Mucosa of descending colon (tissue), 3 donors: ENCODE results near the gene ZFP69B. TPM values are rescaled to one million over a fixed set of nuclear protein-coding genes. Genes with fewer than 3 reads are reported as not detected.

Experiments
- ATAC-seq: fragments of 200-7000 bp; cut with Tn5 transposase; one replicate; pipeline ENCODE4 v1.9.1; 2020; ENCODE audit warnings: mild to moderate bottlenecking, moderate library complexity
- DNase-seq, 3 donors: peaks; one replicate each; pipeline ENCODE4 v3.0.0-alpha.2; 2020
- H3K36me3 ChIP-seq: fragments of 200-600 bp; one replicate; pipeline ENCODE4 v1.8.0; 2021; ENCODE audit warnings: low read depth, mild to moderate bottlenecking
- H3K4me1 ChIP-seq: fragments of 200-600 bp; one replicate; pipeline ENCODE4 v1.8.0; 2021; ENCODE audit warnings: low read depth, mild to moderate bottlenecking
- H3K4me3 ChIP-seq: fragments of 200-600 bp; one replicate; pipeline ENCODE4 v1.8.0; 2021; ENCODE audit warnings: mild to moderate bottlenecking
- H3K9me3 ChIP-seq: fragments of 200-600 bp; one replicate; pipeline ENCODE4 v1.8.0; 2021; ENCODE audit warnings: mild to moderate bottlenecking
- intact Hi-C, 2 donors: fragments of 100-400 bp; cut with DNase I in 1 of 2; cut with micrococcal nuclease in 1 of 2; formaldehyde crosslinking; loops; one replicate each; pipeline versions ENCODE4 v1.11.0 to v1.11.1; 2022; cut with DNase I, micrococcal nuclease
- total RNA-seq, 3 donors: library from RNA; stranded (reverse); fragmentation: NEBNext Ultra II Directional in 2 of 3; extraction: Animal tissue kit (Norgen Biotek cat#: 25700) in 2 of 3; gene quantifications; one replicate each; pipeline versions ENCODE4 v1.2.1 to v1.2.4, GENCODE V29; 2021 to 2023
- TF ChIP-seq, protein P1 (sequence below): fragments of 200-600 bp; IDR thresholded peaks from one replicate; pipeline ENCODE4 v1.8.0; 2022; ENCODE audit warnings: antibody characterized with exemption, mild to moderate bottlenecking
- donor health status: DM: no; HTN: no; CAD: no; lungs with moderate emphysema.
- donor health status: DM: no; HTN: no; CAD: no.
- donor health status: DM: no; HTN: yes; CAD: no.

Gene ZFP69B
- total RNA-seq, 3 donors from 2014 or later: 1.4 to 2.1 (median 2.1) TPM

DNA sequence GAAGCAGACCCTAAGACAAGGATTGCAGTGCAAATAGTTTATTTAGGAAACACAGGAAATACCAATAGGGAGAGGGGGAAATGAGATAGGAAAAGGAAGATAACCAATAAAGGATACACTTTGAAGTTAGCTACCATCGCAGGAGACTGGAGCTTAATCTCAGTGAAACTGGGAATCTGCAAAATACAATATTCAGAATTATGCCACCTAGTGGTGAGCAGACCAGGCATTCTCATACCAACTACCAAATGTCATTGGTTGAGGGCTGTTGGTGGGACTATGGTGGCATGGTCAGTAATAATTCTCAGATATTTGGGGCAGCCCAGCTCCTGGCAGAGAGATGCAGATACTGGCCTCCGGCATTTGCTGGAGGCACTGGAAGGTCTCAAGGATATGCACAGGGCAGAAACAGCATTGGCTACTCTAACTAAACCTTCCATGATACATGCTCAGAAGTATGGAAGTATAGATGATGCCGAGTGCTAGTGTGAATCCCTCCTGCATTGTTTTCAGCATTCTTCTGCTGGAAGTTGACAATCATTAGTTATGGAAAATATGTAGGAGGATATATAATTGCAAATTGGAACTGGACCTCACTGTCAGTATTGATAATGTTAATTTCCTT lies 11.8 kb upstream of the ZFP69B start:
- H3K4me3 ChIP-seq: no peak overlapping the region
- H3K36me3 ChIP-seq: no peaks in the 10 kb centered on the region
- intact Hi-C loops: no loop called here
- no peaks in the 10 kb centered on the region for H3K4me1 ChIP-seq
- DNase-seq (peak in 1 of 3 donors; percentile 39), ATAC-seq (peak; percentile 54)
- TF ChIP-seq, protein P1, sequence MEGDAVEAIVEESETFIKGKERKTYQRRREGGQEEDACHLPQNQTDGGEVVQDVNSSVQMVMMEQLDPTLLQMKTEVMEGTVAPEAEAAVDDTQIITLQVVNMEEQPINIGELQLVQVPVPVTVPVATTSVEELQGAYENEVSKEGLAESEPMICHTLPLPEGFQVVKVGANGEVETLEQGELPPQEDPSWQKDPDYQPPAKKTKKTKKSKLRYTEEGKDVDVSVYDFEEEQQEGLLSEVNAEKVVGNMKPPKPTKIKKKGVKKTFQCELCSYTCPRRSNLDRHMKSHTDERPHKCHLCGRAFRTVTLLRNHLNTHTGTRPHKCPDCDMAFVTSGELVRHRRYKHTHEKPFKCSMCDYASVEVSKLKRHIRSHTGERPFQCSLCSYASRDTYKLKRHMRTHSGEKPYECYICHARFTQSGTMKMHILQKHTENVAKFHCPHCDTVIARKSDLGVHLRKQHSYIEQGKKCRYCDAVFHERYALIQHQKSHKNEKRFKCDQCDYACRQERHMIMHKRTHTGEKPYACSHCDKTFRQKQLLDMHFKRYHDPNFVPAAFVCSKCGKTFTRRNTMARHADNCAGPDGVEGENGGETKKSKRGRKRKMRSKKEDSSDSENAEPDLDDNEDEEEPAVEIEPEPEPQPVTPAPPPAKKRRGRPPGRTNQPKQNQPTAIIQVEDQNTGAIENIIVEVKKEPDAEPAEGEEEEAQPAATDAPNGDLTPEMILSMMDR: peak; percentile 48
- no peaks in the 10 kb centered on the region for H3K9me3 ChIP-seq

- TF ChIP-seq, protein P1: no peak
- Histone ChIP-seq H3K4me3 (no peak overlapping the region), H3K9me3 (no peaks in the 10 kb centered on the region), H3K4me1 (no peaks in the 10 kb centered on the region), H3K36me3 (no peaks in the 10 kb centered on the region)
- DNase-seq: no peak
- intact Hi-C loops: no loop called here
- ATAC-seq: no peak
Measured at GRCh38 chr1:40439247-40439646, 11.0 kb upstream of the ZFP69B start.

DNA sequence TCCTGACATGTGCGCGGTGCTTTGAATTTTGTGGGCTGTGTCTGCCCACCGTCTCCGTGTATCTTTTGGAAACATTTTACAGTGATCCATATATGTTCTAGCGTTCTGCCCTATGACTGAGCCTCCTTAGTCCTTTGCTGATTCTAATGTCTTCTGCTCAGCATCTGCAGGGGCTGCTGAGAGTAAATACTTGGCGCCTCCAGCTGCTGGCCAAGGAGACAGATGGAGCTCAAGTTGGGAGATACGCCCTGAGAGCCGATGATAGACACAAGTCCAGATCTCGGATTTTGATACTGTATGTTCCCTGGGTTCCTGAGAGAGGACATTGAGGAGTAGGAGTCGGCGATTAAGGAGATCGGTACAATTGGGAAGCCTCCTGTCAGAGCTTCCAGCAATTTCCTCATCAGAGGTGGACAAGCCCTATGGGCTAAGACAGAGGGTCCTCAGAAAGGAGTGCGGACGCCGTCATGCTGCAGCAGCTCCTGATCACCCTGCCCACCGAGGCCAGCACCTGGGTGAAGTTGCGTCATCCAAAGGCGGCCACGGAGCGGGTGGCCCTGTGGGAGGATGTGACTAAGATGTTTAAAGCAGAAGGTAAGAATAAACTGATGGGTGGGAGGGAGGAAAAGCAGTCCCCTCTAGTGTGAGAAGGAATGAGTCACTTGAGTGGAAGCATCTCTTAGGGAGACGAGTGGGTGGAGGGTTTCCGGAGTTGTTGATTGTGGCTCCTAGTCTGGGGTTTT lies 390 bp downstream of the ZFP69B start:
- Histone ChIP-seq H3K36me3 (no peaks in the 10 kb centered on the region), H3K4me3 (peak overlapping the region; percentile 18), H3K4me1 (peaks cover 5% of the 10 kb centered on the region), H3K9me3 (peaks cover 27% of the 10 kb centered on the region)
- peak; percentile 10 to 67 (median 44) for DNase-seq
- ATAC-seq: peak; percentile 15
- TF ChIP-seq, protein P1: no peak
- intact Hi-C loops: no loop called here

GRCh38 chr1:40451238-40451585 lies 936 bp downstream of the ZFP69B start:
- H3K36me3 ChIP-seq: no peaks in the 10 kb centered on the region
- H3K9me3 ChIP-seq: peaks cover 30% of the 10 kb centered on the region
- no peak for ATAC-seq
- peaks cover 5% of the 10 kb centered on the region for H3K4me1 ChIP-seq
- TF ChIP-seq, protein P1: no peak
- intact Hi-C loops: no loop called here
- no peak overlapping the region for H3K4me3 ChIP-seq
- DNase-seq: no peak

GRCh38 chr1:40454873-40455272 lies 4.6 kb downstream of the ZFP69B start:
- H3K9me3 ChIP-seq: peaks cover 67% of the 10 kb centered on the region
- no peaks in the 10 kb centered on the region for H3K36me3 ChIP-seq
- H3K4me3 ChIP-seq: no peak overlapping the region
- no peak for DNase-seq
- TF ChIP-seq, protein P1: no peak
- intact Hi-C loops: no loop called here
- ATAC-seq: no peak
- no peaks in the 10 kb centered on the region for H3K4me1 ChIP-seq
